ELF-1 (cell line): ENCODE measurements around the gene RIPOR3.
"Not testable (repeated sequence)": the region's sequence is repeated elsewhere in the genome, so short reads cannot be mapped to it uniquely, and the experiment has no call there.

Experiments used
- DNase-seq: peaks from one replicate; pipeline ENCODE4 v3.0.0-alpha.2; 2016; ENCODE audit warnings: low read depth, low spot score

The RIPOR3 gene

DNA sequence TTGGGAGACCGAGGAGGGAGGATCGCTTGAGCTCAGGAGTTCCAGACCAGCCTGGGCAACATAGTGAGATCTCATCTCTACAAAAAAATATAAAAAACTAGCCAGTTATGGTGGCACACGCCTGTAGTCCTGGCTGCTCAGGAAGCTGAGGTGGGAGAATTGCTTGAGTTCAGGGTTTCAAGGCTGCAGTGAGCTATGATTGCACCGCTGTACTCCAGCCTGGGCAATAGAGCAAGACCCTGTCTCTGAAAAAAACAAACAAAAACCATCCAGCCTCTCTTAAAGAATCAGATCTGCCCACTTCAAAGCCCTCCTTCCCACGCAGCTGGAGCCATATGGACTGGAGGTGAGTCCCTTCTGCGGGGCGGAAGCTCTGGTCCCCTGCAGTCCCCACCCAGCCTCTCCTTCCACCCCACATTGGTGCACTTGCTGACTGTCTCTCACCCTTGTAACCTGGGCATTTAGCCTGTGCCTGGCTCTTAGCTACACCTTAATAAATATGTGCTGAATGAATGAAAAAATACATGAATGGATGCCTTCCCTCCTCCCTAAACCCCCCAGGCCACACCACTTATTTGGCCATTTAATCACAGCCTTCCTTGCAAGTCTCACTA lies 32.9 kb upstream of the RIPOR3 start:
- no peak for DNase-seq

GRCh38 chr20:50723672-50724071 lies 32.3 kb upstream of the RIPOR3 start:
- no peak for DNase-seq

GRCh38 chr20:50722424-50723155 lies 31.2 kb upstream of the RIPOR3 start:
- DNase-seq = no peak

DNA sequence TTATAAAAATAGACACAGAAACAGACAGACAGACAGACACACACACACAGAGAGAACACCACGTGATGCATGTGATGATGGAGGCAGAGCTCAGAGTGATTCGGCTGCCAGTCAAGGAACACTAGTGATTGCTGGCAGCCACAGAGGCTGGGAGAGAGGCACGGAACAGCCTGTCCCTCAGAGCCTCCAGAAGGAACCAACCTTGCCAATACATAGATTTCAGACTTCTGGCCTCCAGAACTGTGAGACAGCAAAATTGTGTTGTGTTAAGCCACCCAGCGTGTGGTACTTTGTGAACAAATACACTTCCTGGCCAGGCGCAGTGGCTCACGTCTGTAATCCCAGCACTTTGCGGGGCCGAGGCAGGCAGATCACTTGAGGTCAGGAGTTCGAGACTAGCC lies 30.5 kb upstream of the RIPOR3 start:
- no peak for DNase-seq

DNA sequence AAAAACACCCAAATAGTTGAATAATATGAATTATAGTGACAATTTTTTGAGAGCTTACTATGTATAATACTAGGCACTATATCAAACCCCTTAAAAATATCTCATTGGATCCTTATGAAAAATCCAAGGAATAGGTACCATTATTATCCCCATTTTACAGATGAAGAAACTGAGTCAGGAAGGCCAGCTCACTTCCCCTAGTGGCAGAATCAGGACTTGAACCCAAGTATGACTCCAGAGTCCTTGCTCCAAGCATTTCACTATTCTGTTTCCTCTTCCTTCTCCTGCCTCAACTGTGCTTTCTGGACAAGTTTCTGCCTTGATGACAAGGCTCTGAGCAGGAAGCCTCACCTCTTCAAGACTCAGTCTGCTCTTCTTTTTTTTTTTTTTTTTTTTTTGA lies 29.2 kb upstream of the RIPOR3 start:
- DNase-seq = no peak

GRCh38 chr20:50720026-50720425 lies 28.7 kb upstream of the RIPOR3 start:
- DNase-seq = no peak

GRCh38 chr20:50719328-50719727 lies 28.0 kb upstream of the RIPOR3 start:
- DNase-seq = no peak

DNA sequence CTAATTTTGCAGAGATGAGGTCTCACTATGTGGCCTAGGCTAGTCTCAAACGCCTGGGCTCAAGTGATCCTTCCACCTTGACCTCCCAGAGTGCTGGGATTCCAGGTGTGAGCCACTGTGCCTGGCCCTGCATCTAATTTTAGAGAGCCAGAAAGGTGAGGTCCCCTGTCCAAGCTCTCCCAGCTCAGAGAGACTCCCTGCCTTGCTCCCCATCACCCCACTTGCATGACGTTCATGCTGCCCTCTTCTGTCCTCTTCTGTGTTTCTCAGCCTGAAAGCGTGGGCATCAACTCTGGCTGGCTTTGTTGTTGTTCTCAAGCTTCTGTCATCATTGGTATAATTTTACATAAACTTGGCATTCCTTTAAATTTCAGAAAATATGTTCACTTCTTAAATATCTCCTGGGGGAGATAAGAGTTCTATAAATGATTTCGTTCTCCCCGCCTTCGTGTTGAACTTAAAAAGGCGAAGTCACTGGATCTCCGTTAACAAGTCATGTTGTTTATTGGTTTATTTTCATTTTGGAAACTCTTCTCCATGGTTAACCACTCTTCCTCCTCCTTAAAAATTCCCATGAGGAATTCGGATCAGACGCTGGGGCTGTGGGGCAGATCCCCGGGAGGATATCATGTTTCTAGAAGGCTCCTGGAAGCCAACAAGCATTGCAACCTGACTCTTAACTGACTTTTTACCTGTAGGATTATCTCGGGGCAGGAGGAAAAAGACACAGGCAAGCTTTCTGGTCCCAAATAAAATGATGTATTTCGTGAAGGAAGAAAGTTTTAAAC lies 26.8 kb upstream of the RIPOR3 start:
- DNase-seq = no peak

- DNase-seq = no peak
These were observed 26.0 kb upstream of the RIPOR3 start for GRCh38 chr20:50717312-50717711.

GRCh38 chr20:50716518-50716917 lies 25.2 kb upstream of the RIPOR3 start:
- DNase-seq = no peak

- no peak for DNase-seq
These were observed 24.4 kb upstream of the RIPOR3 start for GRCh38 chr20:50715694-50716093.

- not testable (repeated sequence) for DNase-seq
These were observed 23.1 kb upstream of the RIPOR3 start for GRCh38 chr20:50714426-50714825.

DNA sequence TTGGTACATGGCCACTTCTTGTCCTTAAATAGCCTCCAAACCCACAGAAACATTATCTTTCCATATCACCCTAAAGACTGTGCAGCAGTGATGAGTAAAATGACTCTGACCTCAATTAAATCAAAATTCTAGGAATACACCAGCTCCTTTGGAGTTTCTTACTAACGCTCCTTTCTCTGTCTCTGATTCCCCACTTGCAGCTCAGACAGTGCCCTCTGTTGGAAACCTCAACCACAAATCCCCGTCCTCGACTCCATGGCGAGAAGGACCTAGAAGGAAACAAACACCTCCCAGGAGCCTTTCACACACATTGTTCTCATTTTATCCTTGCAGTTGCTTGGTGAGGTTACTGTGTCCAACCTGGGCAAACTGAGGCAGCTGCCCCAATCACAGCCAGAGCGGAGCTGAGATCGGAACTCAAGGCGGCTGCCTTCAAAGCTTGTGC lies 22.3 kb upstream of the RIPOR3 start:
- DNase-seq = peak; percentile 72

DNA sequence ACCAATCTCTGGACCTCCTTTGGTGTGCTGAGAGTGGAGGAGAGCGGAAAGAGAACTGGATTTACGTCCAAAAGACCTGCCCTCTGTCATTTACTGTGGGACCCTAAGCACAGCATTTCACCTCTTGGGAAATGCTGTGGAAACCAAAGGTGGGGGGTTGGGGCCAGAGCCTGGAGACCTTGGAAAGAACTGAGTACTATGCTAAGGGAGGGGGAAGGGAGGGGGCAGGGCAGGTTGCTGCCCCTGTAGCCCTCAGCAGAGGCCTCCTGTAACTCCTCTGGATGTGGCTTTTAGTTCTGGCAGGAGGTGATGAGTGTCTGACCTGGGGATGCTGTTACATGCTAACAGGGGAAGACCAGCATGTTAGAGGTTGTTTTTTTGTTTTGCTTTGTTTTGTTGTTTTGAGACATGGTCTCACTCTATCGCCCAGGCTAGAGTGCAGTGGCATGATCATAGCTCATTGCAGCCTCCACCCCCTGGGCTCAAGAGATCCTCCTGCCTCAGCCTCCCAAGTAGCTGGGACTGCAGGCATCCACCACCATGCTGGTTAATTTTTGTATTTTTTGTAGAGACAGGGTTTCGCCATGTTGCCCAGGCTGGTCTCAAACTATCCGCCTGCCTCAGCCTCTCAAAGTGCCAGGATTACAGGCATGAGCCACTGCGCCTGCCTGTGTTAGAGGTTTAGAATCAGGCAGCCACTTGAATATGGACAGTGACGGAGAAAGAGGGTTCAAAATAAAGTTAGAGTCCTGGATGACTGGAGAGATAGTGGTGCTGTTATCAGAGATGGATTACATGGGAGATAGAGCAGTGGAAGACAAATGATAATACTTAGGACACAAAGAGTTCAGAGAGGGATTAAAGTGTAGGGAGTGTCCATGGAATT lies 21.7 kb upstream of the RIPOR3 start:
- DNase-seq = no peak

- peak; percentile 52 for DNase-seq
These were observed 19.9 kb upstream of the RIPOR3 start for GRCh38 chr20:50711113-50711825.

- no peak for DNase-seq
These were observed 19.2 kb upstream of the RIPOR3 start for GRCh38 chr20:50710492-50711063.

- no peak for DNase-seq
These were observed 18.3 kb upstream of the RIPOR3 start for GRCh38 chr20:50709636-50709973.

GRCh38 chr20:50708845-50709635 lies 17.7 kb upstream of the RIPOR3 start:
- no peak for DNase-seq

DNA sequence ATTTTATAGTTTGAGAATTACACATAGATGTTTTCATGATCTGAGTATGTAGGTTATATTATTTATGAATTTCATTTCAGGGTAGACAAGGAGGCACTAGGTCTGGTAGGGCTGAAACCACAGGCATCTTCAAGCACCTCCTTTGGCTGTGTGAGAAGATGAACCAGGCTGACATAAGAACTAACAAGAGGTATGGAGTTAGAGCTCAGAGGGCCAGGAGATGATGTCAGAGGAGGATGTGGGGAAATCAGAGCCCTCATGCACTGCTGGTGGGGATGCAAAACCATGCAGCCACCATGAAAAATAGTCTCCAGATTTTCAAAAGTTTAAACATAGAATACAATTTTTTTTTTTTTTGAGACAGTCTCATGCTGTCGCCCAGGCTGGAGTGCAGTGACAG lies 13.6 kb upstream of the RIPOR3 start:
- DNase-seq = no peak

GRCh38 chr20:50704514-50704913 lies 13.2 kb upstream of the RIPOR3 start:
- DNase-seq = no peak
